Dermis blood vessel endothelial cell (primary cell): Measurements from ENCODE around the gene PABPC5. TPM values are rescaled to one million over a fixed set of nuclear protein-coding genes. Genes with fewer than 3 reads are reported as not detected.

ENCODE experiments used
- DNase-seq: peaks from one replicate; pipeline ENCODE4 v3.0.0; 2010
- total RNA-seq: library from RNA; depleted of rRNA; stranded (reverse); fragments of >200 nt; gene quantifications from 2 replicates; pipeline ENCODE4 v1.2.3, GENCODE V29; 2014

The PABPC5 gene
- total RNA-seq = 1.2 and 2.0 TPM in 2 replicates

DNA sequence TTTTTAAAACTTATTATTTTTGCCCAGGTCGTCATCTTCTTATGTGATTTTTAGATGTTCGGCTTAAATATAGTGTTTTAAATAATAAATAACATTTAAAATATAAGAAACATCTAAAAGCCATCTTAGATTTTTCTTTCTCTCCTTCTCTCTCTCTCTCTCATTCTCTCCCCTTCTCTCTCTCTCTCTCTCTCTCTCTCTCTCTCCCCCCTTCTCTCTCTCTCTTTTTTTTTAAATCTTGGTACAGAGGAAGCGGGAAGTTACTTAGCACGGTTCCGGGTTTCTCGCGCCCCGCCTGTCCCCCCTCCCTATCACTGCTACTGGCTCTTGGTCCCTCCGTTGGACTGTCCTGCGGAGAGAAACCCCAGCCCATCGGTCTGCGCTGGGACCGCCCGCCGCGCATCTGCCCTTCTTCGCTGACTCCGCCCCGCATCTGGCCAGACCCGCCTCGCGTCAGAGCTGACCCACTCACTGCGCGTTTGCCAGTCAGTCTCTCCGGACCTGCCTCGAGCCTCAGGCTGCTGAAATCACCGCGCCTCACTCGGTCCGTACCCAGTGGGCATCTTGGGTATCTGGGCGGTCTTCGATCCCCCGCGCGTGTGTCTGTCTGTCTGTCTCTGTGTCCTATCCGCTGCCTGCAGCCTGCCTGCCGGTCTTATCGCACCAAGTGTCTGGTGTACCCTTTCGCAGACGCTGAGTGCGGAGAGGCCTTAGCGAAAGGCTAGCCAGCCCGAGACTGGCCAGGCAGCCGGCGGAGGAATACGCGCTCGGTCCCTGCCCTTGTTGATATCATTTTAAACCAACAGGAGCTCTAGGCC, at the start of gene PABPC5:
Gene PABPC5, plus strand, starts transcription at position 489 of the 818 bp plus-strand sequence. CDS start 739 bp downstream, outside the sequence.
- DNase-seq = no peak

- no peak for DNase-seq
Measured at GRCh38 chrX:91389026-91389425, 45.6 kb upstream of the PABPC5 start.

DNA sequence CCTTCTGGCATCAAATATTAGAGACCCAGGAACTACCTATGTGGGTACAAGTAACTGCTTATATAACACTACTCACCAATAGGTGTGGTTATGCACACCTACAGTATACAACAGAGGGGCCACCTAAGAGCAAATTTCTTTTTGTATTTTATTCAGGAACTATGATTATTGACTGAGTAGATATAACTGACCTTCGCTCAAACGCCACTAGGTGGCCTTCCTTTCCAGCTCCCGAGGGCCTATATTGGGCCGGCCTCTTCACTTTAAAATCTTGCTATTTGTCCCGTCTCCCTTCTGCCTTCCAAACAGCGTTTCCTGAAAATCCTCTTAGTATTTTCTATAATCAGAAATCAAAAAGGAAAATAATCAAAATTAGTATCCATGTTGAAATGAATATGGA, 19.9 kb upstream of the PABPC5 start:
- no peak for DNase-seq

DNA sequence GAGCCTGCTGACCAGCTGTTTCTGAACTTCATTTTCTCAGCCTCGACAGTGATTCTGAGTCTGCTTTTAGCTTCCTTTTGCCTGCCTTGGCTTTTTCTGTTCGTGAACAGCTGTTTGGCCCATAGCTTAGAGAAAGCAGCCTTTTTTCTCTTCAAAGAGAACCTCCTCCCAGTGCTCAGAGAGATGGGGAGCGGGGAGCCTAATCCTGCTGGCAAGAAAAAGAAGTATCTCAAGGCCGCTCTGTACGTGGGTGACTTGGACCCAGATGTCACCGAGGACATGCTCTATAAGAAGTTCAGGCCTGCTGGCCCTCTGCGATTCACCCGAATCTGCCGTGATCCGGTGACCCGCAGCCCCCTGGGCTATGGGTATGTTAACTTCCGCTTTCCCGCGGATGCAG, 756 bp downstream of the PABPC5 start:
- no peak for DNase-seq
